HG03039 (cell line): ENCODE measurements around the gene THPO.

ENCODE experiments used
- ATAC-seq: cut with Tn5 transposase; IDR thresholded peaks from one replicate; pipeline ENCODE4 v1.9.1; 2021; ENCODE audit warnings: mild to moderate bottlenecking, moderate library complexity; ENCODE audit not compliant: unreplicated experiment

The THPO gene

GRCh38 chr3:184335291-184335660 is 42.7 kb downstream of the THPO start:
- no peak for ATAC-seq

DNA sequence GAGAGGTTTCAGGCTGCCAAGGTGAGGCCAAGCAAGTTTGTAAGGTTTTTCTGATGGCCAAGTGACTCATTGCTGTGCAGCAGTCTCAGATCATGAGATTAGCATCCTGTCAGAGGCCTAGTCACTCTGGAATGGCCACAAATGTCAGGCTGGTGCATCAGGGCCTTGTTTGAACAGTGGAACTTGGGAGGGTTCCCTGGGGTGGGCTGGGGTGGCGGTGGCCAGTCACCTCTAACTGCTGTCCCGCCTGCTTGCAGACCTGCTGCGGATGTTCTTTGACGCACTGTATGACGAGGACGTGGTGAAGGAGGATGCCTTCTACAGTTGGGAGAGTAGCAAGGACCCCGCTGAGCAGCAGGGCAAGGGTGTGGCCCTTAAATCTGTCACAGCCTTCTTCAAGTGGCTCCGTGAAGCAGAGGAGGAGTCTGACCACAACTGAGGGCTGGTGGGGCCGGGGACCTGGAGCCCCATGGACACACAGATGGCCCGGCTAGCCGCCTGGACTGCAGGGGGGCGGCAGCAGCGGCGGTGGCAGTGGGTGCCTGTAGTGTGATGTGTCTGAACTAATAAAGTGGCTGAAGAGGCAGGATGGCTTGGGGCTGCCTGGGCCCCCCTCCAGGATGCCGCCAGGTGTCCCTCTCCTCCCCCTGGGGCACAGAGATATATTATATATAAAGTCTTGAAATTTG is 43.4 kb downstream of the THPO start:
- ATAC-seq, result no peak

DNA sequence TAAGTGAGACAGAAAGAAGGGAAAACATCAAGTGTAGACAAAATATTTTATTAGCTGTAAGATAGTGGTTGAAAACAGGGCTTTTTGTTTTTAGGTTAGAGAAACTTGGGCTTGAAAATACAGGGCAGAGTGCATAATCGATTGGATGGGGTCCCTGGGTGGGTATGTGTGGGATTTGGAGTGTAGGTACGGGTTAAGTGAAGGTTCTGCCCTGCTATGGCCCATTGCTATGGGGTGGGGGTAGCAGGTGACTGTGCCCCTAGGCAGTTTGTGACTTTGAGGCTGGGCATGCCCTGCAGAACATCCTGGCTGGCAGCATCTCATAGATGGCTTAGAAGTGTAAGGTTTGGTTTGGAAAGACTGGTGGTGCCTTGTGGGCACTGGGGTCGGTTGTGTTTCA is 44.3 kb downstream of the THPO start:
- ATAC-seq, result no peak

- ATAC-seq, result no peak
Observed at GRCh38 chr3:184333190-184333589, 44.8 kb downstream of the THPO start.

DNA sequence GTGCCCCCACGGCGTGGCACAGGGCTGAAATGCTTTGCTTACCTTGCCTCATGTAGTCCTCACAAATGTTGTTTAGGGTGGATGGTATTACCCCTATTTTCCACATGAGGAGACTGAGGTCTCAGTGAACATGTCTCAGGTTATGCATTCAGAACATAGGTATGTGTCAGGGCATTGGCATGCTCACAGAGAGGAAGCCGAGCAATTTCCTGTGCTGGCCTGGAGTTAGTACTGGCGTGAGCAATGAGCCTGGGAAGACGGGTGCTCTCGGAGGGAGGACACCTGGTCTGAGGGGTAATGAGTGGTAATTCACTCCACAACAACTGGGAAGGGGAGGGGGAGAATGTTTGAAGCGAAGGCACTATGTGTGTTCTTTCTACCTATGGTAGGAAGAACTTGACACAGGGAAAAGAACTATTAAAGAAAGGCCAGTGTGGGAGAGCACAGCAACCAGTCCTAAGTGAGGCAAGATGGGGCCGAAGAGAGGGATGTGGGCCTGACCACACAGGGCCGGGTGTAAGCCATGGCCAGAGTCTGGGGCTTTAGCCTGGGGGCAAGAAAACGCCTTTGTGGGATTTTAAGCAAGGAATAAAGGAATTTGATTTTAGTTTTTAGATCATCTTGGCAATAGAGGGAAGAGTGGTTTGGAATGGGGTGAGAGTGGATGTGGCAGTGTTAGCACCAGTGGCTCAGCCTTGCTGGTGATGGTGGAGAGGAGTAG is 45.5 kb downstream of the THPO start:
- no peak for ATAC-seq

- no peak for ATAC-seq
Observed at GRCh38 chr3:184328516-184328915, 49.5 kb downstream of the THPO start.

GRCh38 chr3:184327171-184327570 is 50.8 kb downstream of the THPO start:
- ATAC-seq, result no peak

- ATAC-seq, result no peak
Observed at GRCh38 chr3:184325715-184326369, 52.2 kb downstream of the THPO start.

DNA sequence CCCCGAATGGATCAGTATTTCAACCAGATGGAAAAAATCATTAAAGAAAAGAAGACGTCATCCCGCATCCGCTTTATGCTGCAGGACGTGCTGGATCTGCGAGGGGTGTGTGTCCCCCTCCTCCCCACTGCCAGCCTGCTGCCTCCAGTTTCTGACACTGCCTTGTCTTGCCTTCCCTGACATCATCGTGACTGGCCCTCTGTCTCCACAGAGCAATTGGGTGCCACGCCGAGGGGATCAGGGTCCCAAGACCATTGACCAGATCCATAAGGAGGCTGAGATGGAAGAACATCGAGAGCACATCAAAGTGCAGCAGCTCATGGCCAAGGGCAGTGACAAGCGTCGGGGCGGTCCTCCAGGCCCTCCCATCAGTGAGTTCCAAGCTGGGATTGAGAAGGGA is 52.7 kb downstream of the THPO start:
- ATAC-seq, result no peak

GRCh38 chr3:184323696-184324095 is 54.3 kb downstream of the THPO start:
- no peak for ATAC-seq

DNA sequence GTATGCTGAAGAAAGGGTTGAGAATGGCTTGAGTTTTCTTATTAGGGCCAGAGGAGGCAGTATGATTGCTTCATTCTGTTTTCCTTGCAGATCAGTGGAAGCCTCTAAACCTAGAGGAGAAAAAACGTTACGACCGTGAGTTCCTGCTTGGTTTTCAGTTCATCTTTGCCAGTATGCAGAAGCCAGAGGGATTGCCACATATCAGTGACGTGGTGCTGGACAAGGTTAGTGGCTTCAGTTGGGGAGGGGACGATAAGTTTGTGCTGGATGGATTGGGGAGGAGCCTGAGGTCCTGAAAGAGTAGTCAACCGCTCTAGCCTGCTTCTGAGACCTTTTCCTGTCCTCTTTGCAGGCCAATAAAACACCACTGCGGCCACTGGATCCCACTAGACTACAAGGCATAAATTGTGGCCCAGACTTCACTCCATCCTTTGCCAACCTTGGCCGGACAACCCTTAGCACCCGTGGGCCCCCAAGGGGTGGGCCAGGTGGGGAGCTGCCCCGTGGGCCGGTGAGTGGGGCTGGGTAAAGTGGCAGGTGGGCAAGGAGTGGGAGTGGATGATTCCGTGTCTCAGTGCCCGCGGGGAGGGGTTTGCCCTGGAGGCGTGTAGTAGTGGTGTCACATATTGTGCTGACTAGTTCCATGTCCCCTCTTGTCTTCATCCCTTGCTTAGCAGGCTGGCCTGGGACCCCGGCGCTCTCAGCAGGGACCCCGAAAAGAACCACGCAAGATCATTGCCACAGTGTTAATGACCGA is 55.1 kb downstream of the THPO start:
- no peak for ATAC-seq
